A549 treated with dexamethasone at 1 μM for 4 hours (cell line): Measurements from ENCODE around the gene CNPY2. TPM values are rescaled to one million over a fixed set of nuclear protein-coding genes. Genes with fewer than 3 reads are reported as not detected.

ENCODE experiments used
- total RNA-seq: library from RNA; stranded (reverse); fragments of 200-300 nt; extraction: Qiagen RNA extraction; gene quantifications from 5 replicates; pipeline ENCODE4 v1.2.3, GENCODE V29; 2022

The CNPY2 gene
- total RNA-seq, result 120 to 144 TPM (median 126 TPM) in 5 replicates

DNA sequence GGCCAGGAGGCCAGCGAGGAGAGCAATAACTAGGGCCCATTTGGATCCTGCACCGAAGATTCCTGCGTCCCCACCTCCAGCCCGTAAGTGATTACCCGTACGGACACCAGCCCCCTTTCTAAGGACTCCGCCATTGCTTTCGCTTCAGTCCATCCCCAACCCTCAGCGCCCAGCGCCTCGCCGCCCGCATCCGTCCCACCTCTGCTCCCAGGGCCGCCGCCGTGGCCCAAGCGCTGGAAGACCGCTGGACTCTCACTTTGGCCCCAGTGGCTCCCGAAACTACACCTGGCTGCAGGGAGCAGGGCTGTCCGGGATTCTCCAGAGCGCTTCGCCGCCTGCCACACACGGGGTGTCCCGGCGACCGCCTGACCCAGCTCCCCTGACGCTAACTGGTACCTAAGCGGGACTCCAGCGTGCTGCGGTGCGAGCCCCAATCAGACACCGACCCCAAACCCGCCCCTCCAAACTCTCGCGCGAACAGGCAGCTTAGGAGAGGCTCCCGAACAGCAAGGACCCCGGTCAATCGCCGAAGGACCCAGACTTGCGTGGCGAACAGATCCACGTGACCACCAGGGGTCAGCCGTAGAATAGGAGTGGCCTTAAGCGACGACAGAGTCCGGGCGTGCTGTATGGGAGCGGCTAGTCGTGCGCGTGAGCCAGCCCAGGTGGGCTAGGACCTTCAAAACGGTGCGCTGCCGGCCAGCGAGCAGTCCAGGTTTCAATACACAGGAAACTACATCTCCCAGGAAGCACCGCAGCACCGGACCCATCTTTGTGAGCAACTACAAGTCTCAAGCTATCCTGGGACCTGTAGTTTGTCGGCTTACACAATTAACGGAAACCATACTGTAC is at the start of gene CNPY2:
Gene CNPY2, minus strand, starts transcription at position 367 of the 852 bp plus-strand sequence. CDS start 771 bp downstream, outside the sequence.

GRCh38 chr12:56362130-56363059 is 46.6 kb upstream of the CNPY2 start, which contains the start of gene APOF:
APOF (minus strand) TSS chr12:56362857; CDS start chr12:56362745, 112 bp downstream.

GRCh38 chr12:56359851-56360767 is 44.3 kb upstream of the CNPY2 start, which contains the start of gene STAT2:
STAT2 (minus strand) TSS chr12:56360107; CDS start chr12:56356571, 3,536 bp downstream.

GRCh38 chr12:56338308-56339157 is 22.7 kb upstream of the CNPY2 start, which contains the start of gene IL23A:
IL23A (plus strand) TSS chr12:56338884; CDS start chr12:56339045, 161 bp downstream.

DNA sequence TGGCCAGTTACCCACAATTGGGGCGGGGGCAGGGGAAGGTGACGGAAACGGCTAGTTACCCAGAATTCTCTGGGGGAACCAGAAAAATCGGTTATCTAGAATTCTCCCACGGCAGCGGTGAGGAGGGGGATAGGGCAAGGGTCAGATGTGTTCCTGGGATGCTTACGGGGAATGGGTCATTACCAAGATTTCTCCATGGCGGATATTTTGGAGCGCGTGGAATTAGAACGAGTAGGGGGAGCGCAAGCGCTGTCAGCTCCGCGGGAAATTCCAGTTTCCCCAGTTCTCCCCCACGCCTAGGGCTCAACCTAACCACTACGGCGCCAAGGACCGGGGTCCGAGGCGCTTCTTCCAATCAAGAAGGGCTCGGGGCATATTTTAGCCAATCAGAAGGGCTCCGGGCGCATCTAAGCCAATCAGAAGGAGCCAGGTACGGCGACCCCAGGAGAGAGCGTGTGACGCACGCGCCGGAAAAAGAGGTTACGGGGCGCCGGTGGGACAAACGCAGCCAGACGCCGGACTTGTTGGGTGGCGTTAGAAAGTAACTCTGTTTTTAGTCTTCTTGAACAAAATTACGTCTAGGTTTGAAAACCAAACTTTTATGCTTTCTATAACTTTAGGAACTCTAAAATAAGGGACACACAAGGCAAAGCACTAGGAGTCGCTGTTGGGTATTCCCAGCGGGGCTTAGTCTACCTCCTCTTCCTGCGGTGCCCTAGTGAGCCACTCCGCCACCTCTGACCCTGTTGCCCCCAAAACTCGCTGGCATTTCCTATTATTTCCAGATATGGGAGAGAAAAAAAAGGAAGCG is 18.1 kb upstream of the CNPY2 start, which contains the start of gene PAN2:
Gene PAN2, minus strand, starts transcription at position 322 of the 811 bp plus-strand sequence. CDS start 906 bp downstream, outside the sequence.

GRCh38 chr12:56299853-56300643 is 15.7 kb downstream of the CNPY2 start, which contains the start of gene CS:
CS (minus strand) TSS chr12:56300330; CDS start chr12:56300201, 129 bp downstream.

DNA sequence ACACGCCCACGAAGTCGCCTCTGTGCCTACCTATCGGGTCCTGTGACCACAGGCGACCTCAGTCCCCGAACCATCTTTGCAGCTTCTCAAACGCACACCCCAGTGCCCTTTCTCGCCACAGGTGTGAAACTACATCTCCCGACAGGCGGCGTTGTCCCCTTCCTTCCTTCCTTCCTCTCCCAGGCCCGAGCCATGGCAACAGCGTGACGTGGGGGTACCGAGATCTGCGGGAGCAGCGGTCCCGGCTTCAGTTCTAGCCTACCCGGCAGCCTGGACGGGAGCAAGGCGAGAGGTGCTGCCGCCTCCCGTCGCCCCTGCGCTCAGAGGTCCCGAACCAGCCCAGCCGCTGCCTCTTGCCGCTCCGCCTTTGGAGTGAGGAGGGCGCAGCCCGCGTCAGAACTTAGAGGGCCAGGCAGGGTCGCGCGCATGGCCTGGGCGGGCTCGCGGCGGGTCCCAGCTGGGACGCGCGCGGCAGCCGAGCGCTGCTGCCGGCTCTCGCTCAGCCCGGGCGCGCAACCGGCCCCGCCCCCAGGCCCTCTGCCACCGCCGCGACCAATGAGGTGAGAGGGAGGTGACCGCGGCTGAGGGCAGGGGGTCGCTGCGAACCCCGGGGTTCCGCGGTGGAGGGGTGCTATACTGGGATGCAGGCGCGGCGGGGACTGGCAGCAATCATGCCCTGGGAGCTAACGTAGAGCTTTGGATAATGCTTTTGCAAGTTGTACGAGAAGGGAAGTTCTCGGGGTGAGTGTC is 48.9 kb downstream of the CNPY2 start, which contains the start of gene COQ10A:
Gene COQ10A, plus strand, starts transcription at position 250 of the 750 bp plus-strand sequence. Its CDS starts 177 bp downstream, at position 427.

Other genes with a start within 250 kb of the CNPY2 start
- 1.1 to 1.7 TPM (median 1.3 TPM) in 5 replicates for gene ERBB3, start 235.8 kb downstream of the CNPY2 start, total RNA-seq
- gene PA2G4, start 211.4 kb downstream of the CNPY2 start, total RNA-seq, result 310 to 332 TPM (median 329 TPM) in 5 replicates
- gene RPL41, start 199.4 kb downstream of the CNPY2 start, total RNA-seq, result 5,372 to 6,304 TPM (median 5,793 TPM) in 5 replicates
- 2.5 to 3.5 TPM (median 3.1 TPM) in 5 replicates for gene ZC3H10, start 197.7 kb downstream of the CNPY2 start, total RNA-seq
- gene ESYT1, start 187.7 kb downstream of the CNPY2 start, total RNA-seq, result 56.5 to 75.8 TPM (median 72.7 TPM) in 5 replicates
- 68.1 to 83.2 TPM (median 73.8 TPM) in 5 replicates for gene MYL6B, start 163.4 kb downstream of the CNPY2 start, total RNA-seq
- gene MYL6, start 157.6 kb downstream of the CNPY2 start, total RNA-seq, result 2,040 to 3,443 TPM (median 2,154 TPM) in 5 replicates
- gene SMARCC2, start 126.5 kb downstream of the CNPY2 start, total RNA-seq, result 22.5 to 42.3 TPM (median 39.4 TPM) in 5 replicates
- 21.6 to 27.4 TPM (median 26.5 TPM) in 5 replicates for gene RNF41, start 94.1 kb downstream of the CNPY2 start, total RNA-seq
- gene NABP2, start 91.6 kb downstream of the CNPY2 start, total RNA-seq, result 54.2 to 64.3 TPM (median 59.9 TPM) in 5 replicates
- 0.09 TPM in 1 of 5 replicates, not detected in the others for gene SLC39A5, start 85.9 kb downstream of the CNPY2 start, total RNA-seq
- gene ANKRD52, start 57.6 kb downstream of the CNPY2 start, total RNA-seq, result 29.4 to 50.6 TPM (median 47.0 TPM) in 5 replicates
- gene COQ10A, start 49.0 kb downstream of the CNPY2 start, total RNA-seq, result 12.6 to 15.7 TPM (median 15.3 TPM) in 5 replicates
- gene CS, start 15.7 kb downstream of the CNPY2 start, total RNA-seq, result 165 to 177 TPM (median 167 TPM) in 5 replicates
- 11.3 to 14.3 TPM (median 14.2 TPM) in 5 replicates for gene PAN2, start 18.0 kb upstream of the CNPY2 start, total RNA-seq
- gene IL23A, start 22.9 kb upstream of the CNPY2 start, total RNA-seq, result 0.17 to 0.49 TPM (median 0.32 TPM) in 4 of 5 replicates, not detected in the other
- gene STAT2, start 44.1 kb upstream of the CNPY2 start, total RNA-seq, result 7.6 to 13.7 TPM (median 11.1 TPM) in 5 replicates
- gene APOF, start 46.9 kb upstream of the CNPY2 start, total RNA-seq, result not detected in 5 replicates
- 27.2 to 40.2 TPM (median 36.9 TPM) in 5 replicates for gene TIMELESS, start 133.4 kb upstream of the CNPY2 start, total RNA-seq
- 0.15 TPM in 1 of 5 replicates, not detected in the others for gene MIP, start 138.7 kb upstream of the CNPY2 start, total RNA-seq
- gene SPRYD4, start 152.6 kb upstream of the CNPY2 start, total RNA-seq, result 1.5 to 2.0 TPM (median 1.8 TPM) in 5 replicates
- 0.07 to 0.28 TPM (median 0.11 TPM) in 5 replicates for gene GLS2, start 172.2 kb upstream of the CNPY2 start, total RNA-seq
- gene RBMS2, start 205.8 kb upstream of the CNPY2 start, total RNA-seq, result 10.0 to 15.1 TPM (median 12.5 TPM) in 5 replicates